HEK293 (cell line): ENCODE measurements around the gene BCORL1.

Source experiments
- CTCF ChIA-PET: fragments of 350-600 bp; formaldehyde crosslinking; extraction: SDS; loops from one replicate; lab custom pipeline; 2021; ENCODE audit warnings: antibody characterized with exemption; lab: Yijun Ruan, JAX
- POLR2A ChIA-PET: fragments of 300-600 bp; formaldehyde crosslinking; extraction: SDS; loops from one replicate; lab custom pipeline; 2020; ENCODE audit warnings: antibody characterized with exemption, inconsistent platforms; lab: Yijun Ruan, JAX
- H3K27ac ChIP-seq: fragments of 200-500 bp; sonication (Bioruptor generic); 2 replicates; pipeline ENCODE4 v1.5.1; 2014; ENCODE audit warnings: low read depth, low read length, control low read depth, inconsistent platforms; ENCODE audit errors: extremely low read depth
- H3K36me3 ChIP-seq, 2 experiments: fragments of 200-500 bp in 1 of 2; sonication (Bioruptor generic) in 1 of 2; 1 replicate in 1 of 2; 2 replicates in 1 of 2; pipeline ENCODE4 v1.5.1; 2014 to 2017; ENCODE audit warnings: inconsistent platforms in 2 of 2, low read length in 2 of 2; ENCODE audit not compliant: control insufficient read depth in 2 of 2, insufficient read depth in 1 of 2
- H3K4me1 ChIP-seq: fragments of 200-500 bp; sonication (Bioruptor generic); 2 replicates; pipeline ENCODE4 v1.5.1; 2014; ENCODE audit warnings: mild to moderate bottlenecking, low read length, inconsistent platforms; ENCODE audit not compliant: control insufficient read depth, insufficient read depth
- H3K4me3 ChIP-seq: 2 replicates; pipeline ENCODE4 v1.5.1; 2011; ENCODE audit warnings: low read depth, mild to moderate bottlenecking, control low read depth, low read length, moderate library complexity
- H3K9me3 ChIP-seq: fragments of 200-500 bp; sonication (Bioruptor generic); 2 replicates; pipeline ENCODE4 v1.5.1; 2014; ENCODE audit warnings: low read depth, low read length, inconsistent platforms; ENCODE audit not compliant: control insufficient read depth, insufficient read depth
- GLIS1 ChIP-seq: fragments of 450-650 bp; formaldehyde crosslinking; IDR thresholded peaks from 2 replicates; pipeline ENCODE4 v1.5.1; 2016; ENCODE audit warnings: missing biosample characterization, missing genetic modification characterization
- HOXA7 ChIP-seq: sonication (generic); formaldehyde crosslinking; IDR thresholded peaks from 2 replicates; pipeline ENCODE4 v1.8.1; 2022; ENCODE audit warnings: missing genetic modification reagents, borderline replicate concordance
- YY1 ChIP-seq: fragments of 450-650 bp; formaldehyde crosslinking; IDR thresholded peaks from 2 replicates; pipeline ENCODE4 v1.5.1; 2018; ENCODE audit warnings: missing biosample characterization, missing genetic modification characterization
- ZBTB17 ChIP-seq: fragments of 450-650 bp; formaldehyde crosslinking; IDR thresholded peaks from 2 replicates; pipeline ENCODE4 v1.5.1; 2016; ENCODE audit warnings: missing biosample characterization, missing genetic modification characterization
- ZBTB48 ChIP-seq: fragments of 450-650 bp; formaldehyde crosslinking; IDR thresholded peaks from 2 replicates; pipeline ENCODE4 v1.5.1; 2016; ENCODE audit warnings: missing biosample characterization, missing genetic modification characterization
- ZIC2 ChIP-seq: fragments of 450-650 bp; formaldehyde crosslinking; IDR thresholded peaks from 2 replicates; pipeline ENCODE4 v1.5.1; 2016; ENCODE audit warnings: missing biosample characterization, missing genetic modification characterization
- ZNF146 ChIP-seq: fragments of 450-650 bp; formaldehyde crosslinking; IDR thresholded peaks from 2 replicates; pipeline ENCODE4 v1.5.1; 2016; ENCODE audit warnings: missing biosample characterization, missing genetic modification characterization
- ZNF175 ChIP-seq: fragments of 450-650 bp; formaldehyde crosslinking; IDR thresholded peaks from 2 replicates; pipeline ENCODE4 v1.5.1; 2016; ENCODE audit warnings: missing biosample characterization, missing genetic modification characterization
- ZNF302 ChIP-seq: fragments of 450-650 bp; formaldehyde crosslinking; IDR thresholded peaks from 2 replicates; pipeline ENCODE4 v1.5.1; 2016; ENCODE audit warnings: missing biosample characterization, missing genetic modification characterization, low read depth
- ZNF341 ChIP-seq: fragments of 450-650 bp; formaldehyde crosslinking; IDR thresholded peaks from 2 replicates; pipeline ENCODE4; 2016; ENCODE audit warnings: low read depth, missing biosample characterization, missing genetic modification characterization
- ZNF600 ChIP-seq: fragments of 450-650 bp; formaldehyde crosslinking; IDR thresholded peaks from 2 replicates; pipeline ENCODE4 v1.5.1; 2016; ENCODE audit warnings: missing biosample characterization, missing genetic modification characterization
- ZNF776 ChIP-seq: fragments of 450-650 bp; formaldehyde crosslinking; IDR thresholded peaks from 2 replicates; pipeline ENCODE4 v1.5.0; 2017; ENCODE audit warnings: missing biosample characterization, missing genetic modification characterization, borderline replicate concordance
- ZNF830 ChIP-seq: fragments of 450-650 bp; IDR thresholded peaks from 2 replicates; pipeline ENCODE4 v1.5.0; 2018; ENCODE audit warnings: missing biosample characterization, missing genetic modification characterization, low read depth, mild to moderate bottlenecking, moderate library complexity
- TF ChIP-seq, protein P1 (sequence below): sonication (generic); formaldehyde crosslinking; IDR thresholded peaks from 2 replicates; pipeline ENCODE4 v1.8.1; 2022; ENCODE audit warnings: mild to moderate bottlenecking, moderate library complexity, missing genetic modification reagents
- TF ChIP-seq, protein P2 (sequence below): fragments of 450-650 bp; formaldehyde crosslinking; IDR thresholded peaks from 2 replicates; pipeline ENCODE4 v1.5.1; 2017; ENCODE audit warnings: missing biosample characterization, missing genetic modification characterization
- TF ChIP-seq, protein P3 (sequence below): fragments of 450-650 bp; formaldehyde crosslinking; IDR thresholded peaks from 2 replicates; pipeline ENCODE4; 2016; ENCODE audit warnings: missing biosample characterization, missing genetic modification characterization
- TF ChIP-seq, protein P4 (sequence below): fragments of 450-650 bp; formaldehyde crosslinking; IDR thresholded peaks from 2 replicates; pipeline ENCODE4 v1.5.1; 2016; ENCODE audit warnings: missing biosample characterization, missing genetic modification characterization
- TF ChIP-seq, protein P5 (sequence below): fragments of 450-650 bp; formaldehyde crosslinking; IDR thresholded peaks from 2 replicates; pipeline ENCODE4 v1.5.1; 2016; ENCODE audit warnings: missing biosample characterization, missing genetic modification characterization
- TF ChIP-seq, protein P6 (sequence below): fragments of 450-650 bp; formaldehyde crosslinking; IDR thresholded peaks from 2 replicates; pipeline ENCODE4 v1.5.1; 2017; ENCODE audit warnings: missing biosample characterization, missing genetic modification characterization

The BCORL1 gene

DNA sequence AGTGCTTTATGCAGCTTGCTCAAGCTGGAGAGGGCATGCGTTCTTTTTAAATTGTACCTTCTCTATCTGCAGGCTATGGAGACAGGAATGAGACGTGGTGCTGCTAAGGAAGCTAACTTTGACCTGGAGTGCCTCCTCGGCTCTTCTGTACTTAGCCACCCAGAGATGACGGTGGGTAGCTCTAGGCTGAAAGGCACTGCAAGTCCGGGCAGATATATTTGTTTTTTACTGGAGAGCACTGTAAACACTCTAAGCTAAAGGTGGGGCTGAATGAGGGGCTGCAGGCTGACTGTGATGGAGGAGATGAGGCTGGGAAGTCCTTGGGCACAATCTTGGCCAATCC is 115.7 kb downstream of the BCORL1 start:
- POLR2A ChIA-PET: interaction anchor here (1.4 kb wide), 1 partner anchor 10 kb away, joined by 3 read pairs; no protein-coding TSS in a partner anchor
- Histone ChIP-seq H3K4me1 (no peaks in the 10 kb centered on the region), H3K27ac (no peak overlapping the region), H3K4me3 (no peak overlapping the region), H3K36me3 (no peaks in the 10 kb centered on the region; a peak in 1 of 3 replicates), H3K9me3 (no peaks in the 10 kb centered on the region)
- TF ChIP-seq, protein P1, sequence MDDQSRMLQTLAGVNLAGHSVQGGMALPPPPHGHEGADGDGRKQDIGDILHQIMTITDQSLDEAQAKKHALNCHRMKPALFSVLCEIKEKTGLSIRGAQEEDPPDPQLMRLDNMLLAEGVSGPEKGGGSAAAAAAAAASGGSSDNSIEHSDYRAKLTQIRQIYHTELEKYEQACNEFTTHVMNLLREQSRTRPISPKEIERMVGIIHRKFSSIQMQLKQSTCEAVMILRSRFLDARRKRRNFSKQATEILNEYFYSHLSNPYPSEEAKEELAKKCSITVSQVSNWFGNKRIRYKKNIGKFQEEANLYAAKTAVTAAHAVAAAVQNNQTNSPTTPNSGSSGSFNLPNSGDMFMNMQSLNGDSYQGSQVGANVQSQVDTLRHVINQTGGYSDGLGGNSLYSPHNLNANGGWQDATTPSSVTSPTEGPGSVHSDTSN (CRISPR knock-in tag): 0 out of 2 replicates have a peak, but pooled peaks have one; percentile 2
- no peak for TF ChIP-seq ZNF175
- CTCF ChIA-PET: interaction anchor here (0.8 to 1.0 kb wide), 2 partner anchors 38 to 94 kb away, joined by 3 to 5 read pairs; no protein-coding TSS in a partner anchor

DNA sequence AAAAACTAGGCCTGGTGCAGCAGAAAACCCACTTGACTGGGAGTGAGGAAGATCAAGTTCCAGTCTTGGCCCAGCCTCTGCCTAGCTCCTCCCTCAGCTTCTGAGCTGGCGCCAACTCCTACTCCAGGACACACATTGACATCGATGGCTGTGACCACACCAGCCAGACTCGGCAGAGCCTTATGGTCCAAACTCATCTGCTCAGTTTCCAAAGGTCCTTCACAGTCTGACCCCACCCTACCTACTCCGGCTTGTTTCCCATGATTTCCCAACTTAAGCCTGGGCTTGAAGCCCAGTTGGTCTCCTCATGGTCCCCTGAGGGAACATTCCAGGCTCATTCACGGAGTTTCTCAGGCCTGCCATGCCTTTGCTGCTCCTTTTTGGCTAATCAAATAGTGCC is 117.7 kb downstream of the BCORL1 start:
- no peaks in the 10 kb centered on the region; a peak in 1 of 3 replicates for H3K36me3 ChIP-seq
- ChIA-PET CTCF (no interaction called here), POLR2A (no interaction called here)
- H3K27ac ChIP-seq: no peak overlapping the region
- H3K4me3 ChIP-seq: no peak overlapping the region
- 0 out of 2 replicates have a peak, but pooled peaks have one; percentile 19 for TF ChIP-seq ZBTB17 (tag by site-specific recombination)
- TF ChIP-seq ZNF600 (tag by site-specific recombination): peak; percentile 95
- TF ChIP-seq, protein P2, sequence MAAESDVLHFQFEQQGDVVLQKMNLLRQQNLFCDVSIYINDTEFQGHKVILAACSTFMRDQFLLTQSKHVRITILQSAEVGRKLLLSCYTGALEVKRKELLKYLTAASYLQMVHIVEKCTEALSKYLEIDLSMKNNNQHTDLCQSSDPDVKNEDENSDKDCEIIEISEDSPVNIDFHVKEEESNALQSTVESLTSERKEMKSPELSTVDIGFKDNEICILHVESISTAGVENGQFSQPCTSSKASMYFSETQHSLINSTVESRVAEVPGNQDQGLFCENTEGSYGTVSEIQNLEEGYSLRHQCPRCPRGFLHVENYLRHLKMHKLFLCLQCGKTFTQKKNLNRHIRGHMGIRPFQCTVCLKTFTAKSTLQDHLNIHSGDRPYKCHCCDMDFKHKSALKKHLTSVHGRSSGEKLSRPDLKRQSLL (tag by site-specific recombination): no peak
- TF ChIP-seq, all 188 proteins: peak for 2
- Histone ChIP-seq H3K9me3 (no peaks in the 10 kb centered on the region), H3K4me1 (no peaks in the 10 kb centered on the region)

DNA sequence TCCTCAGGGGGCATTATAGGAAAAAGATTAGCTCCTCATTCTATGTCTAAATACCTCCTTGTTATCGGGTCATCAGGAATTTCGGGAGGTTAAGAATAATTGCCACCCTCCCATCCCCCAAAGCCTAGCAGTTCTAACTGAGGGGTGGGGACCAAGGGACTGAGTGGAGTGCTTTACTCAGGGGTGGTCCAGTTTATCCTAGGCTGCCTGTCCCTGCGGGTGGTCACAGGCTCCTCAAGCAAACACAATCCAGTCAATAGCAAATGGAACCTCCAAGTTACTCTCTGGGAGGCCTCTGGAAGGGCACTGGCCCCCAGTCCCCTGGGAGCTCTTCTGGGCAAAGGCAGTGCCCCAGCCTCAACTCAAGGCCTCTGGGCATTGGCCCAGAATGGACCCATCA is 121.2 kb downstream of the BCORL1 start:
- TF ChIP-seq ZBTB48 (tag by site-specific recombination): no peak
- no peak for TF ChIP-seq ZNF600 (tag by site-specific recombination)
- TF ChIP-seq GLIS1: peak; percentile 93
- no peak for TF ChIP-seq ZNF175
- TF ChIP-seq, protein P3, sequence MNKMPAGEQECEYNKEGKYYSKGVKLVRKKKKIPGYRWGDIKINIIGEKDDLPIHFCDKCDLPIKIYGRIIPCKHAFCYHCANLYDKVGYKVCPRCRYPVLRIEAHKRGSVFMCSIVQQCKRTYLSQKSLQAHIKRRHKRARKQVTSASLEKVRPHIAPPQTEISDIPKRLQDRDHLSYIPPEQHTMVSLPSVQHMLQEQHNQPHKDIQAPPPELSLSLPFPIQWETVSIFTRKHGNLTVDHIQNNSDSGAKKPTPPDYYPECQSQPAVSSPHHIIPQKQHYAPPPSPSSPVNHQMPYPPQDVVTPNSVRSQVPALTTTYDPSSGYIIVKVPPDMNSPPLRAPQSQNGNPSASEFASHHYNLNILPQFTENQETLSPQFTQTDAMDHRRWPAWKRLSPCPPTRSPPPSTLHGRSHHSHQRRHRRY: no peak
- peak; percentile 54 for TF ChIP-seq ZIC2 (tag by site-specific recombination)
- Histone ChIP-seq H3K4me3 (no peak overlapping the region), H3K4me1 (no peaks in the 10 kb centered on the region), H3K36me3 (no peaks in the 10 kb centered on the region; a peak in 1 of 3 replicates), H3K27ac (no peak overlapping the region), H3K9me3 (no peaks in the 10 kb centered on the region)
- CTCF ChIA-PET: no interaction called here
- POLR2A ChIA-PET: no interaction called here

DNA sequence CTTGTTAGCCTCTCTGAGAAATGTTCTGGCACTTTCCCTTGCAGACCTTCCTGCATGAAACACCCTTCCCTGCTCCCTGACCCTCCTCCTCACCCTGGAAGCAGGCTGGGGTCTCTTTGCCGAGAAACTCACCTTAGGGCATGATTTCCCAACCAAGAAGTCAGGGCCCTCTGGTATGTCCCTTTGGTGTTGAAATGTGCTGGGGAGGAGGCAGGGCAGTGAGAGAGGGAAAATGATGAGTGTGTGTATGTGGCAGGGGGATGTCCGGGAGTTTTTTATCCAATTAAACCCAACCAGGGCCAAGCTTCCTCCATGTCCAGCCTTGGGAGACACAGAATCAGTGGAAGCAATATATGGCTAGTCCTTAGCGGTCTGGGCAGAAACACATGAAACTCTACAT is 122.8 kb downstream of the BCORL1 start:
- H3K27ac ChIP-seq: no peak overlapping the region
- H3K4me1 ChIP-seq: peaks cover 3% of the 10 kb centered on the region; the same call in 1 of the 2 replicates
- ChIA-PET POLR2A (interaction anchor here (0.6 to 0.7 kb wide), 2 partner anchors 12 to 90 kb away, joined by 3 read pairs; no protein-coding TSS in a partner anchor), CTCF (interaction anchor here (0.6 to 1.3 kb wide), 4 partner anchors 15 to 40 kb away, joined by 3 to 9 read pairs (median 4); no protein-coding TSS in a partner anchor)
- H3K9me3 ChIP-seq: no peaks in the 10 kb centered on the region
- H3K4me3 ChIP-seq: no peak overlapping the region
- H3K36me3 ChIP-seq: no peaks in the 10 kb centered on the region
- TF ChIP-seq HOXA7 (CRISPR knock-in tag) (no peak), ZNF146 (tag by site-specific recombination) (no peak), ZNF341 (tag by site-specific recombination) (no peak), ZNF830 (tag by site-specific recombination) (no peak), GLIS1 (no peak), ZNF776 (tag by site-specific recombination) (no peak), ZNF302 (tag by site-specific recombination) (no peak), YY1 (tag by site-specific recombination) (no peak)
- TF ChIP-seq, protein P4, sequence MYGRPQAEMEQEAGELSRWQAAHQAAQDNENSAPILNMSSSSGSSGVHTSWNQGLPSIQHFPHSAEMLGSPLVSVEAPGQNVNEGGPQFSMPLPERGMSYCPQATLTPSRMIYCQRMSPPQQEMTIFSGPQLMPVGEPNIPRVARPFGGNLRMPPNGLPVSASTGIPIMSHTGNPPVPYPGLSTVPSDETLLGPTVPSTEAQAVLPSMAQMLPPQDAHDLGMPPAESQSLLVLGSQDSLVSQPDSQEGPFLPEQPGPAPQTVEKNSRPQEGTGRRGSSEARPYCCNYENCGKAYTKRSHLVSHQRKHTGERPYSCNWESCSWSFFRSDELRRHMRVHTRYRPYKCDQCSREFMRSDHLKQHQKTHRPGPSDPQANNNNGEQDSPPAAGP (tag by site-specific recombination): no peak
- TF ChIP-seq, protein P5, sequence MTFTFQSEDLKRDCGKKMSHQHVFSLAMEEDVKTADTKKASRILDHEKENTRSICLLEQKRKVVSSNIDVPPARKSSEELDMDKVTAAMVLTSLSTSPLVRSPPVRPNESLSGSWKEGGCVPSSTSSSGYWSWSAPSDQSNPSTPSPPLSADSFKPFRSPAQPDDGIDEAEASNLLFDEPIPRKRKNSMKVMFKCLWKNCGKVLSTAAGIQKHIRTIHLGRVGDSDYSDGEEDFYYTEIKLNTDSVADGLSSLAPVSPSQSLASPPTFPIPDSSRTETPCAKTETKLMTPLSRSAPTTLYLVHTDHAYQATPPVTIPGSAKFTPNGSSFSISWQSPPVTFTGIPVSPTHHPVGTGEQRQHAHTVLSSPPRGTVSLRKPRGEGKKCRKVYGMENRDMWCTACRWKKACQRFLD (tag by site-specific recombination): no peak
- TF ChIP-seq, protein P6, sequence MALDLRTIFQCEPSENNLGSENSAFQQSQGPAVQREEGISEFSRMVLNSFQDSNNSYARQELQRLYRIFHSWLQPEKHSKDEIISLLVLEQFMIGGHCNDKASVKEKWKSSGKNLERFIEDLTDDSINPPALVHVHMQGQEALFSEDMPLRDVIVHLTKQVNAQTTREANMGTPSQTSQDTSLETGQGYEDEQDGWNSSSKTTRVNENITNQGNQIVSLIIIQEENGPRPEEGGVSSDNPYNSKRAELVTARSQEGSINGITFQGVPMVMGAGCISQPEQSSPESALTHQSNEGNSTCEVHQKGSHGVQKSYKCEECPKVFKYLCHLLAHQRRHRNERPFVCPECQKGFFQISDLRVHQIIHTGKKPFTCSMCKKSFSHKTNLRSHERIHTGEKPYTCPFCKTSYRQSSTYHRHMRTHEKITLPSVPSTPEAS: no peak
